OCI-LY3 (cell line): Measurements from ENCODE around the gene ITGA2.

Experiments
- H2AFZ ChIP-seq: fragments of 200-600, 300-600 bp; shearing (Covaris generic); 2 replicates; pipeline ENCODE4 v1.6.0; 2014; ENCODE audit warnings: antibody characterized with exemption, low read depth, low read length
- H3K27ac ChIP-seq: fragments of 200-600, 300-600 bp; sonication (generic); 2 replicates; pipeline ENCODE4 v1.5.1; 2014; ENCODE audit warnings: mild to moderate bottlenecking, low read length, moderate library complexity, mixed read lengths
- H3K27me3 ChIP-seq: fragments of 200-600, 300-600 bp; sonication (generic); 2 replicates; pipeline ENCODE4 v1.6.1; 2014; ENCODE audit warnings: low read depth, low read length, mixed read lengths
- H3K36me3 ChIP-seq: fragments of 200-600, 300-600 bp; sonication (generic); replicated peaks from 2 replicates; pipeline ENCODE3; 2014; ENCODE audit warnings: low read depth, low read length, mixed read lengths
- H3K4me1 ChIP-seq: fragments of 300-600, 200-600 bp; sonication (generic); 2 replicates; pipeline ENCODE4 v1.6.1; 2014; ENCODE audit warnings: low read length, mixed read lengths
- H3K4me2 ChIP-seq: fragments of 200-600, 300-600 bp; sonication (generic); 2 replicates; pipeline ENCODE4 v1.6.1; 2014; ENCODE audit warnings: low read length, mixed read lengths
- H3K4me3 ChIP-seq: fragments of 300-600, 200-600 bp; sonication (generic); 2 replicates; pipeline ENCODE4 v1.5.1; 2014; ENCODE audit warnings: antibody characterized with exemption, mild to moderate bottlenecking, low read length, moderate library complexity
- H3K79me2 ChIP-seq: fragments of 300-600, 200-600 bp; shearing (Covaris generic); 2 replicates; pipeline ENCODE4 v1.6.1; 2014; ENCODE audit warnings: mild to moderate bottlenecking, low read length, mixed read lengths
- H3K9ac ChIP-seq: fragments of 300-600, 200-600 bp; shearing (Covaris generic); 2 replicates; pipeline ENCODE4 v1.6.0; 2014; ENCODE audit warnings: mild to moderate bottlenecking, low read length, moderate library complexity
- H3K9me3 ChIP-seq: fragments of 200-600, 300-600 bp; shearing (Covaris generic); 2 replicates; pipeline ENCODE4 v1.6.1; 2014; ENCODE audit warnings: low read length, mixed read lengths; ENCODE audit not compliant: insufficient read depth
- H4K20me1 ChIP-seq: fragments of 200-600, 300-600 bp; sonication (generic); 2 replicates; pipeline ENCODE4 v1.6.1; 2016; ENCODE audit warnings: low read length, mixed read lengths; ENCODE audit not compliant: insufficient read depth
- EZH2phosphoT487 ChIP-seq: fragments of 200-600 bp; shearing (Covaris generic); IDR thresholded peaks from 2 replicates; pipeline ENCODE4 v1.6.1; 2018; ENCODE audit warnings: antibody characterized with exemption, mixed run types, low read depth
- TF ChIP-seq, protein P1 (sequence below): fragments of 200-600, 300-600 bp; sonication (generic); IDR thresholded peaks from 2 replicates; pipeline ENCODE4 v1.5.1; 2014; ENCODE audit warnings: antibody characterized with exemption, low read length, low read depth

The ITGA2 gene

DNA sequence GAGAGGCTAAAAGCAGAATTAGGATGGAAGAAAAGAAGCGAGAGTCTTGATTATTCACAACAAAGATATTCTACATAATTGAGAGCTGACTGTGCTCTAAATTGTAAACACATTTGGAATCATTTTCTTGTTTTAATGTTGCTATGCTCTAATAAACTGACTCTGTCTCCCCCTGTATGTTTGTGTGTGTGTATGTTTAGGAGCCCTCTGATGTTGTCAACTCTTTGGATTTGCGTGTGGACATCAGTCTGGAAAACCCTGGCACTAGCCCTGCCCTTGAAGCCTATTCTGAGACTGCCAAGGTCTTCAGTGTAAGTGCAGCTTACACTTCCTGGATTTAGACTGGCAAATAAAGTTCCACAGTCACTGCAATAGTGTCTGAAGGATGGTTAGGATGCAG lies 82.6 kb downstream of the ITGA2 start:
- no peak overlapping the region for H3K4me2 ChIP-seq
- no peak overlapping the region for H2AFZ ChIP-seq
- H3K4me1 ChIP-seq = no peaks in the 10 kb centered on the region
- no peaks in the 10 kb centered on the region for H3K79me2 ChIP-seq
- H3K27me3 ChIP-seq = no peaks in the 10 kb centered on the region
- no peaks in the 10 kb centered on the region for H3K9me3 ChIP-seq
- TF ChIP-seq, protein P1, sequence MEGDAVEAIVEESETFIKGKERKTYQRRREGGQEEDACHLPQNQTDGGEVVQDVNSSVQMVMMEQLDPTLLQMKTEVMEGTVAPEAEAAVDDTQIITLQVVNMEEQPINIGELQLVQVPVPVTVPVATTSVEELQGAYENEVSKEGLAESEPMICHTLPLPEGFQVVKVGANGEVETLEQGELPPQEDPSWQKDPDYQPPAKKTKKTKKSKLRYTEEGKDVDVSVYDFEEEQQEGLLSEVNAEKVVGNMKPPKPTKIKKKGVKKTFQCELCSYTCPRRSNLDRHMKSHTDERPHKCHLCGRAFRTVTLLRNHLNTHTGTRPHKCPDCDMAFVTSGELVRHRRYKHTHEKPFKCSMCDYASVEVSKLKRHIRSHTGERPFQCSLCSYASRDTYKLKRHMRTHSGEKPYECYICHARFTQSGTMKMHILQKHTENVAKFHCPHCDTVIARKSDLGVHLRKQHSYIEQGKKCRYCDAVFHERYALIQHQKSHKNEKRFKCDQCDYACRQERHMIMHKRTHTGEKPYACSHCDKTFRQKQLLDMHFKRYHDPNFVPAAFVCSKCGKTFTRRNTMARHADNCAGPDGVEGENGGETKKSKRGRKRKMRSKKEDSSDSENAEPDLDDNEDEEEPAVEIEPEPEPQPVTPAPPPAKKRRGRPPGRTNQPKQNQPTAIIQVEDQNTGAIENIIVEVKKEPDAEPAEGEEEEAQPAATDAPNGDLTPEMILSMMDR = no peak
- TF ChIP-seq EZH2phosphoT487 = no peak
- no peak overlapping the region for H3K27ac ChIP-seq
- no peaks in the 10 kb centered on the region for H4K20me1 ChIP-seq
- peaks cover 54% of the 10 kb centered on the region for H3K36me3 ChIP-seq
- H3K9ac ChIP-seq = no peak overlapping the region
- no peak overlapping the region for H3K4me3 ChIP-seq

GRCh38 chr5:53073348-53073747 lies 84.2 kb downstream of the ITGA2 start:
- H3K9ac ChIP-seq = no peak overlapping the region
- H3K9me3 ChIP-seq = no peaks in the 10 kb centered on the region
- no peak overlapping the region for H2AFZ ChIP-seq
- H3K27me3 ChIP-seq = no peaks in the 10 kb centered on the region
- no peaks in the 10 kb centered on the region for H3K79me2 ChIP-seq
- H3K36me3 ChIP-seq = peaks cover 51% of the 10 kb centered on the region
- TF ChIP-seq EZH2phosphoT487 = no peak
- TF ChIP-seq, protein P1 = no peak
- no peak overlapping the region for H3K4me3 ChIP-seq
- no peaks in the 10 kb centered on the region for H3K4me1 ChIP-seq
- H4K20me1 ChIP-seq = no peaks in the 10 kb centered on the region
- H3K4me2 ChIP-seq = no peak overlapping the region
- H3K27ac ChIP-seq = no peak overlapping the region

GRCh38 chr5:53076014-53076583 lies 86.9 kb downstream of the ITGA2 start:
- TF ChIP-seq EZH2phosphoT487 = no peak
- TF ChIP-seq, protein P1 = no peak
- Histone ChIP-seq H3K27me3 (no peaks in the 10 kb centered on the region), H3K27ac (no peak overlapping the region), H4K20me1 (no peaks in the 10 kb centered on the region), H3K4me3 (no peak overlapping the region), H3K79me2 (no peaks in the 10 kb centered on the region), H3K4me1 (no peaks in the 10 kb centered on the region), H2AFZ (no peak overlapping the region), H3K4me2 (no peak overlapping the region), H3K36me3 (peaks cover 54% of the 10 kb centered on the region), H3K9me3 (no peaks in the 10 kb centered on the region), H3K9ac (no peak overlapping the region)

DNA sequence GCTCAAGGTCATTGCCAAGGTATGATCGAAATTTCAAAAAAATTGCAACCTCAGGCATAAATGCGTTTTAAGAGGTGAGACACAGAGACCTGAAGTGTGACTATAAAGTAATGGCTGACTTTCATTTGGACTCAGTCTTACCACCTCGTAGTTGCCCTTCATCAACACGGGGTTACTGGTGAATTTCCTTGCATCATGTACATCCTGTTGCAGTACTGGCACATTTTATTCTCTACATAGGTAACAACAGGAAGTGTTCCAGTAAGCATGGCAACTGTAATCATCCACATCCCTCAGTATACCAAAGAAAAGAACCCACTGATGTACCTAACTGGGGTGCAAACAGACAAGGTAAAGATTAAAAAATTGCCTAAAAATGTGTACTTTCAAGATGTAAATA lies 91.1 kb downstream of the ITGA2 start:
- no peaks in the 10 kb centered on the region for H3K27me3 ChIP-seq
- H3K36me3 ChIP-seq = peaks cover 54% of the 10 kb centered on the region
- no peak overlapping the region for H2AFZ ChIP-seq
- H3K4me2 ChIP-seq = no peak overlapping the region
- H3K9ac ChIP-seq = no peak overlapping the region
- no peak overlapping the region for H3K27ac ChIP-seq
- H3K4me1 ChIP-seq = peaks cover 3% of the 10 kb centered on the region; the same call in 1 of the 2 replicates
- TF ChIP-seq, protein P1 = no peak
- TF ChIP-seq EZH2phosphoT487 = no peak
- no peaks in the 10 kb centered on the region for H3K9me3 ChIP-seq
- no peak overlapping the region for H3K4me3 ChIP-seq
- H4K20me1 ChIP-seq = no peaks in the 10 kb centered on the region
- no peaks in the 10 kb centered on the region for H3K79me2 ChIP-seq
